Progenitor cell of endocrine pancreas (in vitro differentiated cells): ENCODE measurements around the gene SENP8. TPM values are rescaled to one million over a fixed set of nuclear protein-coding genes. Genes with fewer than 3 reads are reported as not detected.

Source experiments
- DNase-seq: peaks from one replicate; pipeline ENCODE4 v3.0.0; 2021; ENCODE audit warnings: low spot score; ENCODE audit not compliant: unreplicated experiment
- H3K27ac Mint-ChIP-seq: 2 replicates; pipeline ENCODE4 v1.8.0; 2021; ENCODE audit warnings: mild to moderate bottlenecking, moderate library complexity, mixed read lengths
- H3K27me3 Mint-ChIP-seq: 2 replicates; pipeline ENCODE4 v1.8.0; 2021; ENCODE audit warnings: mixed read lengths
- H3K36me3 Mint-ChIP-seq: 2 replicates; pipeline ENCODE4 v1.8.0; 2022; ENCODE audit warnings: mixed read lengths; ENCODE audit not compliant: insufficient read depth
- H3K4me1 Mint-ChIP-seq: 2 replicates; pipeline ENCODE4 v1.8.0; 2021; ENCODE audit warnings: low read depth, mixed read lengths
- H3K4me3 Mint-ChIP-seq: 2 replicates; pipeline ENCODE4 v1.8.0; 2021; ENCODE audit warnings: low read depth, mild to moderate bottlenecking, moderate library complexity, mixed read lengths
- H3K9me3 Mint-ChIP-seq: 2 replicates; pipeline ENCODE4 v1.8.0; 2021; ENCODE audit warnings: low read depth, mixed read lengths
- total RNA-seq: library from RNA; stranded (reverse); gene quantifications from 2 replicates; pipeline ENCODE4 v1.2.1, GENCODE V29; 2021
- TF ChIP-seq, protein P1 (sequence below): fragments of 200-600 bp; sonication (generic); IDR thresholded peaks from one replicate; pipeline ENCODE4 v1.5.0; 2021; ENCODE audit warnings: antibody characterized with exemption, mild to moderate bottlenecking; ENCODE audit not compliant: unreplicated experiment

SENP8 gene
- total RNA-seq, 1 donor from 2014 or later = 5.1 TPM

DNA sequence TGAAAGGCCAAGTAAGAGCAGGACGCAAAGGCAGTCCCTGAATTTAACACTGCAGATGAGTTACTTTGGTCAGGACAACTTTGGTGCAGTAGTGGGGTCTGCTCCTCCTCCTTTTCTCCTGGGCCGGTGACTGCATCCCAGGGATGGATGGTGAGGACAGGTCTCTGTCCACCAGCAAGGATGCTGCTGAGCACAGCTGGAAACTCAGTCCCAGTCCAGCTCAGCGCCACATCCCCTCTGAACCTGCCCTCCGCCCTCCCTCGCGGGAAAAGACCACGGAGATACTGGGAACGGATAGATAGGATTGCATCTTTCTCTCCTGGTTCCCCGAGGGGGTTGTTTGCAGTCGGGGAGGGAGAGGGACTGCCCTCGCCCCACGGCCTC lies 65.6 kb downstream of the SENP8 start:
- Mint-ChIP-seq H3K4me3 (peak overlapping the region; percentile 52), H3K27ac (no peak overlapping the region), H3K4me1 (peaks cover 6% of the 10 kb centered on the region), H3K36me3 (no peaks in the 10 kb centered on the region), H3K27me3 (peaks cover 31% of the 10 kb centered on the region), H3K9me3 (no peaks in the 10 kb centered on the region)
- TF ChIP-seq, protein P1, sequence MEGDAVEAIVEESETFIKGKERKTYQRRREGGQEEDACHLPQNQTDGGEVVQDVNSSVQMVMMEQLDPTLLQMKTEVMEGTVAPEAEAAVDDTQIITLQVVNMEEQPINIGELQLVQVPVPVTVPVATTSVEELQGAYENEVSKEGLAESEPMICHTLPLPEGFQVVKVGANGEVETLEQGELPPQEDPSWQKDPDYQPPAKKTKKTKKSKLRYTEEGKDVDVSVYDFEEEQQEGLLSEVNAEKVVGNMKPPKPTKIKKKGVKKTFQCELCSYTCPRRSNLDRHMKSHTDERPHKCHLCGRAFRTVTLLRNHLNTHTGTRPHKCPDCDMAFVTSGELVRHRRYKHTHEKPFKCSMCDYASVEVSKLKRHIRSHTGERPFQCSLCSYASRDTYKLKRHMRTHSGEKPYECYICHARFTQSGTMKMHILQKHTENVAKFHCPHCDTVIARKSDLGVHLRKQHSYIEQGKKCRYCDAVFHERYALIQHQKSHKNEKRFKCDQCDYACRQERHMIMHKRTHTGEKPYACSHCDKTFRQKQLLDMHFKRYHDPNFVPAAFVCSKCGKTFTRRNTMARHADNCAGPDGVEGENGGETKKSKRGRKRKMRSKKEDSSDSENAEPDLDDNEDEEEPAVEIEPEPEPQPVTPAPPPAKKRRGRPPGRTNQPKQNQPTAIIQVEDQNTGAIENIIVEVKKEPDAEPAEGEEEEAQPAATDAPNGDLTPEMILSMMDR = no peak
- DNase-seq = no peak

GRCh38 chr15:72184165-72184811 lies 66.1 kb downstream of the SENP8 start:
- DNase-seq = peak; percentile 61
- Mint-ChIP-seq H3K27me3 (peaks cover 31% of the 10 kb centered on the region), H3K4me1 (peaks cover 6% of the 10 kb centered on the region), H3K4me3 (peak overlapping the region; percentile 52), H3K36me3 (no peaks in the 10 kb centered on the region), H3K9me3 (no peaks in the 10 kb centered on the region), H3K27ac (peak overlapping the region; percentile 4)
- TF ChIP-seq, protein P1 = no peak

GRCh38 chr15:72189250-72189902 lies 71.2 kb downstream of the SENP8 start:
- Mint-ChIP-seq H3K27ac (no peak overlapping the region), H3K36me3 (no peaks in the 10 kb centered on the region), H3K9me3 (no peaks in the 10 kb centered on the region), H3K27me3 (peaks cover 27% of the 10 kb centered on the region), H3K4me3 (no peak overlapping the region), H3K4me1 (peaks cover 6% of the 10 kb centered on the region)
- no peak for DNase-seq
- TF ChIP-seq, protein P1 = no peak

GRCh38 chr15:72192416-72192815 lies 74.2 kb downstream of the SENP8 start:
- TF ChIP-seq, protein P1 = no peak
- Mint-ChIP-seq H3K27ac (no peak overlapping the region), H3K4me1 (peaks cover 5% of the 10 kb centered on the region), H3K27me3 (peaks cover 43% of the 10 kb centered on the region), H3K4me3 (no peak overlapping the region), H3K36me3 (no peaks in the 10 kb centered on the region), H3K9me3 (no peaks in the 10 kb centered on the region)
- no peak for DNase-seq

Other genes with a start within 250 kb of the SENP8 start
- 28.3 and 32.0 TPM in 2 replicates for gene MYO9A, start 253 bp upstream of the SENP8 start, total RNA-seq
- gene GRAMD2A, start 79.4 kb downstream of the SENP8 start, total RNA-seq = 4.0 and 5.0 TPM in 2 replicates
- gene PKM, start 112.8 kb downstream of the SENP8 start, total RNA-seq = 511 and 525 TPM in 2 replicates
- gene PARP6, start 154.2 kb downstream of the SENP8 start, total RNA-seq = 131 and 134 TPM in 2 replicates
- gene CELF6, start 201.8 kb downstream of the SENP8 start, total RNA-seq = 1.2 and 1.4 TPM in 2 replicates